Thyroid gland (tissue), 4 donors: ENCODE results near the gene PTPRB. TPM values are rescaled to one million over a fixed set of nuclear protein-coding genes. Genes with fewer than 3 reads are reported as not detected.

Experiments
- DNase-seq, 2 donors: peaks; one replicate each; pipeline ENCODE4 v3.0.0-alpha.2; 2019
- H3K27ac ChIP-seq, 3 donors: fragments of 200-600 bp; sonication (generic); 1 replicate in 2 of 3; 2 replicates in 1 of 3; pipeline ENCODE4 v1.5.1; 2016 to 2019; ENCODE audit warnings: mild to moderate bottlenecking in 1 of 3, moderate library complexity in 1 of 3
- H3K27me3 ChIP-seq: fragments of 200-600 bp; sonication (generic); one replicate; pipeline ENCODE4 v1.5.1; 2019
- H3K36me3 ChIP-seq, 2 donors: fragments of 200-600 bp; sonication (generic); one replicate each; pipeline ENCODE4 v1.5.1; 2016 to 2019
- H3K4me1 ChIP-seq, 2 donors: fragments of 200-600 bp; sonication (generic); one replicate each; pipeline ENCODE4 v1.5.1; 2017 to 2019
- H3K4me3 ChIP-seq, 3 donors: fragments of 200-600 bp; sonication (generic); replicated peaks in 1 of 3; 1 replicate in 2 of 3; 2 replicates in 1 of 3; pipeline ENCODE4 v1.5.1; 2016; ENCODE audit warnings: mild to moderate bottlenecking in 1 of 3
- H3K9me3 ChIP-seq: fragments of 200-600 bp; sonication (generic); one replicate; pipeline ENCODE4 v1.5.1; 2017
- CTCF ChIP-seq, 6 experiments: fragments of 200-600 bp in 3 of 6; fragments of 450-650 bp in 3 of 6; sonication (generic) in 3 of 6; IDR thresholded peaks; one replicate each; pipeline ENCODE4 v1.5.1; 2016 to 2019; ENCODE audit warnings: antibody characterized with exemption in 6 of 6, mild to moderate bottlenecking in 2 of 6, inconsistent platforms in 1 of 6, moderate library complexity in 1 of 6
- POLR2A ChIP-seq, 2 donors: fragments of 450-650 bp; IDR thresholded peaks; one replicate each; pipeline ENCODE4 v1.6.1; 2017; ENCODE audit warnings: antibody characterized with exemption in 2 of 2, mild to moderate bottlenecking in 2 of 2, moderate library complexity in 1 of 2
- WGBS, 2 donors: methylation state at CpG; one replicate each; pipeline ENCODE4 v1.1.5; 2017; 5-methylcytosine and 5-hydroxymethylcytosine counted together
- intact Hi-C: fragments of 100-400 bp; cut with DNase I; formaldehyde crosslinking; loops from one replicate; pipeline ENCODE4 v1.15.1; 2023
- total RNA-seq, 4 donors: library from RNA; depleted of rRNA; stranded (reverse); fragments of >200 nt; gene quantifications; one replicate each; pipeline ENCODE4 v1.2.3, GENCODE V29; 2016

The PTPRB gene
- total RNA-seq, 4 donors from 2014 or later: 24.4 to 75.3 (median 36.2) TPM

DNA sequence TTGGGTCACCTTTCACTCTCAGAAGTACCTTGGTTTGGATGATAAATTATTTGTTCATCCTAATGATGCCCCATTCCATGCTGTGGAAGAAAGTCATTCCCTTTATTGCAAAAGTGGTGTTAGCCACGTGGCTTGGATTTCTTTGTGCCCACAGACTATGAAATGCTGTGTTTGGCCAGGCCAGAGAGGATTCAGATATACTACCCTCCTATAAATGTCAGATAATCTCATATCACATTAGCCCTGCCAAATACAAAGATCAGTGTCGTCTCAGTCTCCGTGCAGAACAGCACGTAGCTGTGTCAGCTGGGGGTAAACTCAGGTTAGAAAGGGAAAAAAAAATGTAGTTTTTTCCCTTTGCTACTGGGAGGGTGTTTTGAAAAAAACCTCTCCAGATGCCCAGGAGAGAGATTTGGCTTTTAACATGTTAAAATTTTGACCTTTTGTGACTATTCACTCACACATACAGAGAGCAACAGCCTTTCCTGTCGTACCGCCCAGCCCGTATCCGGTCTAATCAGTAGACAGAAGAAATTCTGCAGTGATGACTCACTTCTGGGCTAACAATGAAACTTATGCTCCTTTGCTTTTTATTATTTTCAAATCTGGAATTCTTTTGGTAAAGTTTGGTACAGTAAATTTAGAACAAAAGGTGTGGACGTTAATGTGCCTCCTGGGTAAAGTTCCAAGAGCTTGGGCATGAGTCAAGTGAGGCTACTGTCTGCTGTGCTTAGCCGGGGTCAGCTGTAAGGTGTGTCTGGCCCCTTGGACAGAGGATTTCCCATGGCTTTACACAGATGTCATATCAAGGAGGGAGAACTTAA, 8.5 kb upstream of the PTPRB start:
- peak; percentile 20 to 35 for DNase-seq
- H3K36me3 ChIP-seq: no peaks in the 10 kb centered on the region
- H3K4me1 ChIP-seq: no peaks in the 10 kb centered on the region
- no peaks in the 10 kb centered on the region for H3K9me3 ChIP-seq
- no peak overlapping the region for H3K4me3 ChIP-seq
- 54 to 57% methylated on average over 10 of the region's 10 CpGs for WGBS, 2 donors
- no peaks in the 10 kb centered on the region for H3K27me3 ChIP-seq
- intact Hi-C loops: no loop called here
- no peak for TF ChIP-seq POLR2A (IDR thresholded peaks at IDR 0.05)
- no peak for TF ChIP-seq CTCF (IDR thresholded peaks at IDR 0.05)
- H3K27ac ChIP-seq: peak overlapping the region in 1 of 3 donors; percentile 6

- Histone ChIP-seq H3K36me3 (no peaks in the 10 kb centered on the region), H3K9me3 (no peaks in the 10 kb centered on the region), H3K27me3 (no peaks in the 10 kb centered on the region), H3K4me3 (no peak overlapping the region), H3K4me1 (no peaks in the 10 kb centered on the region), H3K27ac (no peak overlapping the region)
- WGBS, 2 donors: 84 to 87% methylated on average over 2 of the region's 2 CpGs
- intact Hi-C loops: no loop called here
- TF ChIP-seq POLR2A (IDR thresholded peaks at IDR 0.05): no peak
- no peak for DNase-seq
Measured at GRCh38 chr12:70644861-70645260, 7.6 kb upstream of the PTPRB start.

DNA sequence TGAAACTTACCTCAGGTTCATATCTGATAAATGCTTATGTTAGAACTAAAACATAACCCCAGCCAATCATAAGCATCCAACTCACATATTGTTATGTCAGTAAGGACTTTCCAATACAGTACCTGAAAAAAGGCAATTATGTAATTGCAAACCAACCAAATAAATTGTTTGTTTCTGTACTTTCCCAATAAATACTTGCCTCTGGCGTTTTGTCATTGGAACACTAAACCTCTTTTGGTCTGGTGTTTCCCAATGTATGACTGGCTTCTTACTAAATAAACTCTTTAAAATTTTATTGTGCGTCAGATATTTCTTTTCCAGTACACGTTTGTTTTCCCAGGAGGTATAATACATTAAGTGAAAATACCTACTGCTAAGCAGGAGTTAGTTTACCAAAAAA, 6.7 kb upstream of the PTPRB start:
- 81 to 82% methylated on average over 3 of the region's 3 CpGs for WGBS, 2 donors
- intact Hi-C loops: no loop called here
- no peaks in the 10 kb centered on the region for H3K4me1 ChIP-seq

GRCh38 chr12:70641691-70642090, 4.5 kb upstream of the PTPRB start:
- Histone ChIP-seq H3K4me1 (no peaks in the 10 kb centered on the region), H3K9me3 (no peaks in the 10 kb centered on the region), H3K4me3 (no peak overlapping the region), H3K36me3 (no peaks in the 10 kb centered on the region), H3K27ac (no peak overlapping the region), H3K27me3 (no peaks in the 10 kb centered on the region)
- TF ChIP-seq POLR2A (IDR thresholded peaks at IDR 0.05): no peak
- TF ChIP-seq CTCF (IDR thresholded peaks at IDR 0.05): no peak
- intact Hi-C loops: no loop called here
- DNase-seq: no peak
- WGBS, 2 donors: 59 to 67% methylated on average over 2 of the region's 2 CpGs

More for the DNA sequence above, 6.7 kb upstream of the PTPRB start:
- H3K27ac ChIP-seq: no peak overlapping the region
- no peaks in the 10 kb centered on the region for H3K9me3 ChIP-seq
- no peak overlapping the region for H3K4me3 ChIP-seq
- no peak for TF ChIP-seq POLR2A (IDR thresholded peaks at IDR 0.05)
- no peak for TF ChIP-seq CTCF (IDR thresholded peaks at IDR 0.05)
- H3K27me3 ChIP-seq: no peaks in the 10 kb centered on the region
- H3K36me3 ChIP-seq: no peaks in the 10 kb centered on the region
- no peak for DNase-seq

DNA sequence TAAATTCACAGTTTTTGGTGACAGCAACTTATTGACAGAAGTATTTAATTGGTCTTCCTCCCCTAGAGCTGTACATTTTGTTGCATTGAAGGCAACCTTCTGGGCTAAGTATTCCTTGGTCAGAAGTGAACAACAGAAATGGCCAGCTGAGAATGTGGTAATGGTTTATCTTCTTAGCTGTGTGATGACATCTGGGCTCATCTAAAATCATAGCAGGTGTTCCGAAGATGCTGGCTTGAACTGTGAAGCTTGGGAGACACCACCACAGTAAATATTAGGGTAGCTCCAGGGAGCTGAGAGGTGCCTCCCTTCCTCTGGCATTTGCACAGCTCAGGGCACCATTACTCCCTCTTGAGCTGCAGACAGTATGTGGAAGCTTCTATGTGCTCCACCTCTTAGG, 3.7 kb upstream of the PTPRB start:
- Histone ChIP-seq H3K4me1 (no peaks in the 10 kb centered on the region), H3K9me3 (no peaks in the 10 kb centered on the region), H3K36me3 (no peaks in the 10 kb centered on the region), H3K27me3 (no peaks in the 10 kb centered on the region), H3K4me3 (no peak overlapping the region), H3K27ac (no peak overlapping the region)
- no peak for DNase-seq
- 84 to 92% methylated on average over 1 of the region's 1 CpG for WGBS, 2 donors
- intact Hi-C loops: no loop called here
- TF ChIP-seq CTCF (IDR thresholded peaks at IDR 0.05) (no peak), POLR2A (IDR thresholded peaks at IDR 0.05) (no peak)
